H9 (cell line): ENCODE measurements around the gene TBC1D8. TPM values are rescaled to one million over a fixed set of nuclear protein-coding genes. Genes with fewer than 3 reads are reported as not detected.

ENCODE experiments used
- DNase-seq: peaks from one replicate; pipeline ENCODE4 v3.0.0-alpha.2; 2017
- H2AFZ ChIP-seq: one replicate; pipeline ENCODE4 v1.6.1; 2013; ENCODE audit warnings: mild to moderate bottlenecking, low read length, control low read depth, moderate library complexity
- H2AK5ac ChIP-seq: 2 replicates; pipeline ENCODE4 v1.6.1; 2013; ENCODE audit warnings: low read length, control low read depth, mixed read lengths; ENCODE audit not compliant: insufficient read length
- H2BK120ac ChIP-seq: one replicate; pipeline ENCODE4 v1.6.1; 2013; ENCODE audit warnings: low read depth, mild to moderate bottlenecking, low read length, control low read depth, inconsistent platforms; ENCODE audit not compliant: poor library complexity, severe bottlenecking
- H2BK12ac ChIP-seq: 2 replicates; pipeline ENCODE4 v1.6.1; 2013; ENCODE audit warnings: low read length, control low read depth, mixed read lengths, low read depth; ENCODE audit not compliant: insufficient read length
- H2BK15ac ChIP-seq: 2 replicates; pipeline ENCODE4 v1.6.1; 2013; ENCODE audit warnings: low read depth, low read length, control low read depth
- H2BK20ac ChIP-seq: one replicate; pipeline ENCODE4 v1.6.1; 2013; ENCODE audit warnings: low read depth, mild to moderate bottlenecking, low read length, control low read depth, inconsistent platforms; ENCODE audit not compliant: poor library complexity, severe bottlenecking
- H2BK5ac ChIP-seq: 2 replicates; pipeline ENCODE4 v1.6.1; 2013; ENCODE audit warnings: low read length, control low read depth, mixed read lengths; ENCODE audit not compliant: insufficient read length
- H3K14ac ChIP-seq: 2 replicates; pipeline ENCODE4 v1.6.1; 2013; ENCODE audit warnings: low read length, control low read depth; ENCODE audit not compliant: insufficient read depth
- H3K18ac ChIP-seq: 2 replicates; pipeline ENCODE4 v1.6.1; 2013; ENCODE audit warnings: low read depth, mild to moderate bottlenecking, mixed read lengths, low read length, control low read depth; ENCODE audit not compliant: insufficient read length
- H3K23ac ChIP-seq: 2 replicates; pipeline ENCODE4 v1.6.1; 2013; ENCODE audit warnings: low read length, control low read depth, mixed read lengths, low read depth; ENCODE audit not compliant: insufficient read length
- H3K23me2 ChIP-seq: 2 replicates; pipeline ENCODE4 v1.6.1; 2013; ENCODE audit warnings: low read depth, mild to moderate bottlenecking, mixed read lengths, low read length, control low read depth; ENCODE audit not compliant: insufficient read length, poor library complexity, severe bottlenecking
- H3K27ac ChIP-seq: 2 replicates; pipeline ENCODE4 v1.5.1; 2013; ENCODE audit warnings: low read length, control low read depth, mixed read lengths, low read depth; ENCODE audit not compliant: insufficient read length
- H3K27me3 ChIP-seq: 2 replicates; pipeline ENCODE4 v1.6.1; 2013; ENCODE audit warnings: low read length, control low read depth, inconsistent platforms; ENCODE audit not compliant: insufficient read depth
- H3K4ac ChIP-seq: 2 replicates; pipeline ENCODE4 v1.6.1; 2013; ENCODE audit warnings: low read depth, mild to moderate bottlenecking, control low read depth, inconsistent platforms, low read length, moderate library complexity
- H3K4me1 ChIP-seq: 2 replicates; pipeline ENCODE4 v1.6.1; 2013; ENCODE audit warnings: low read length, control low read depth, inconsistent platforms; ENCODE audit not compliant: insufficient read depth
- H3K4me2 ChIP-seq: 2 replicates; pipeline ENCODE4 v1.6.1; 2013; ENCODE audit warnings: low read length, control low read depth, mixed read lengths; ENCODE audit not compliant: insufficient read length, insufficient read depth
- H3K56ac ChIP-seq: 2 replicates; pipeline ENCODE4 v1.6.1; 2013; ENCODE audit warnings: low read depth, mild to moderate bottlenecking, mixed read lengths, low read length, control low read depth; ENCODE audit not compliant: insufficient read length
- H3K79me1 ChIP-seq: 2 replicates; pipeline ENCODE4 v1.6.1; 2013; ENCODE audit warnings: low read depth, mild to moderate bottlenecking, moderate library complexity, low read length, control low read depth, inconsistent platforms; ENCODE audit not compliant: insufficient read depth, poor library complexity, severe bottlenecking
- H3K79me2 ChIP-seq: 2 replicates; pipeline ENCODE4 v1.6.1; 2013; ENCODE audit warnings: low read length, control low read depth, inconsistent platforms; ENCODE audit not compliant: insufficient read depth
- H3K9ac ChIP-seq: 2 replicates; pipeline ENCODE4 v1.6.1; 2013; ENCODE audit warnings: low read length, control low read depth, mixed read lengths; ENCODE audit not compliant: insufficient read length; ENCODE audit errors: extremely low read depth
- H3K9me3 ChIP-seq: one replicate; pipeline ENCODE4 v1.6.1; 2013; ENCODE audit warnings: low read depth, low read length, inconsistent platforms; ENCODE audit not compliant: control insufficient read depth
- H3T11ph ChIP-seq: one replicate; pipeline ENCODE4 v1.6.1; 2013; ENCODE audit warnings: mild to moderate bottlenecking, low read length, control low read depth, inconsistent platforms
- H4K20me1 ChIP-seq: one replicate; pipeline ENCODE4 v1.6.1; 2013; ENCODE audit not compliant: control insufficient read depth, insufficient read length, insufficient read depth
- H4K5ac ChIP-seq: 2 replicates; pipeline ENCODE4 v1.6.1; 2013; ENCODE audit warnings: low read depth, mild to moderate bottlenecking, mixed read lengths, low read length, control low read depth; ENCODE audit not compliant: insufficient read length
- H4K8ac ChIP-seq: replicated peaks from 2 replicates; pipeline ENCODE4 v1.6.1; 2013; ENCODE audit warnings: low read length, control low read depth, mixed read lengths, low read depth; ENCODE audit not compliant: insufficient read length
- H4K91ac ChIP-seq: 2 replicates; pipeline ENCODE4 v1.6.1; 2013; ENCODE audit warnings: low read depth, mild to moderate bottlenecking, moderate library complexity, mixed read lengths, low read length, control low read depth; ENCODE audit not compliant: insufficient read length
- H3K27ac Mint-ChIP-seq, 3 experiments: 2 replicates in 2 of 3; 3 replicates in 1 of 3; pipeline ENCODE4 v1.8.0; 2020 to 2021; ENCODE audit warnings: mixed read lengths in 3 of 3, mild to moderate bottlenecking in 1 of 3, moderate library complexity in 1 of 3
- H3K27me3 Mint-ChIP-seq: 2 replicates; pipeline ENCODE4 v1.8.0; 2021; ENCODE audit warnings: low read depth, mild to moderate bottlenecking, moderate library complexity, mixed read lengths
- H3K36me3 Mint-ChIP-seq, 3 experiments: 2 replicates in 2 of 3; 3 replicates in 1 of 3; pipeline ENCODE4 v1.8.0; 2020 to 2021; ENCODE audit warnings: low read depth in 3 of 3, mixed read lengths in 3 of 3; ENCODE audit not compliant: insufficient read depth in 1 of 3
- H3K4me1 Mint-ChIP-seq, 2 experiments: 2 replicates each; pipeline ENCODE4 v1.8.0; 2020; ENCODE audit warnings: mixed read lengths in 2 of 2
- H3K4me3 Mint-ChIP-seq, 2 experiments: 2 replicates in 1 of 2; 3 replicates in 1 of 2; pipeline ENCODE4 v1.8.0; 2020 to 2021; ENCODE audit warnings: mild to moderate bottlenecking in 2 of 2, mixed read lengths in 2 of 2, moderate library complexity in 1 of 2
- H3K9me3 Mint-ChIP-seq, 2 experiments: 2 replicates in 1 of 2; 3 replicates in 1 of 2; pipeline ENCODE4 v1.8.0; 2020; ENCODE audit warnings: mild to moderate bottlenecking in 2 of 2, mixed read lengths in 2 of 2, moderate library complexity in 1 of 2
- CTCF ChIP-seq: fragments of 200-600 bp; sonication (generic); conservative IDR thresholded peaks from 3 replicates; pipeline ENCODE4 v1.8.0; 2021; ENCODE audit warnings: antibody characterized with exemption, mild to moderate bottlenecking
- WGBS: extraction: QIAGEN DNeasy Blood & Tissue Kit; methylation state at CpG from one replicate; pipeline ENCODE4 v1.1.7; 2013; ENCODE audit warnings: missing lambda C conversion rate, low lambda C conversion rate, mixed read lengths; ENCODE audit not compliant: insufficient read length; ENCODE audit errors: extremely low coverage; 5-methylcytosine and 5-hydroxymethylcytosine counted together
- total RNA-seq: library from RNA; stranded (reverse); gene quantifications from 2 replicates; pipeline ENCODE4 v1.2.1, GENCODE V29; 2021

The TBC1D8 gene
- total RNA-seq, 1 experiment from 2014 or later = 16.6 TPM

DNA sequence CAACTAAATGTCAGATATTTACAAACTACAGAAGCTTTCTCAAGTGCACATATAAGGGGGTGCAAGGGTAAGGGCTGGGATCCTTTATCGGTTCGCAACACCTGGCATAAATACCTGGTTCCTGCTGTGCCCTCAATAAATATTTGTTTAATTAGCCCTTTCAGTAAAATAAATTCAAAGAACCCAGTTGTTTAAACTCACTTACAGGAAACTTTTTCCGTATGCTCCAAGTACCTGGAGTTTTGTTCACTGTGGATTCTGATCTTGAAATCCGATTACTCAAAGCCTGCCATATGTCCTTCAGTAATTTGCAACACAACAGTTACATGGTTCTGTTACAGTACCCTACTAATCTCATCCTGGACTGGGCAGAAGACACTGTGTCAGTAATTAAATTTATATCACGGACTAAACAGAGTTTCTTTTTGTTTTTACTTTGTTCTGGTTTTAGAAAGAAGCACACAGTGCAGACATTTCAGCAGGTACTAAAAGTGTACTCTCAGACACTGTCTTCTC lies 36.9 kb downstream of the TBC1D8 start:
- Histone ChIP-seq H3K23me2 (no peaks in the 10 kb centered on the region), H3K27me3 (no peaks in the 10 kb centered on the region), H2BK20ac (no peak overlapping the region), H3K4me1 (peaks cover 34% of the 10 kb centered on the region; the same call in 1 of the 2 replicates), H3K9ac (no peak overlapping the region), H2BK15ac (no peak overlapping the region), H3K14ac (no peak overlapping the region), H3K27ac (peak overlapping the region; percentile 90), H3K79me2 (peaks cover 16% of the 10 kb centered on the region; the same call in 1 of the 2 replicates), H2AFZ (no peak overlapping the region), H4K20me1 (no peaks in the 10 kb centered on the region), H3K79me1 (no peaks in the 10 kb centered on the region), H4K5ac (no peak overlapping the region), H4K91ac (no peak overlapping the region), H3K18ac (no peak overlapping the region), H3K23ac (no peak overlapping the region), H2AK5ac (no peak overlapping the region), H4K8ac (no peak overlapping the region), H3T11ph (no peak overlapping the region), H3K56ac (no peak overlapping the region), H3K4ac (no peak overlapping the region), H2BK5ac (no peak overlapping the region), H2BK12ac (no peak overlapping the region), H3K9me3 (no peaks in the 10 kb centered on the region), H2BK120ac (no peak overlapping the region), H3K4me2 (peak overlapping the region; percentile 35)
- TF ChIP-seq CTCF = no peak
- H3K4me3 Mint-ChIP-seq = peak overlapping the region; percentile 34 to 35; a peak in 2 of 5 replicates
- DNase-seq = no peak
- H3K27ac Mint-ChIP-seq = peak overlapping the region; percentile 34 to 97 (median 95); a peak in 5 of 7 replicates
- H3K36me3 Mint-ChIP-seq = peaks cover 0 to 3% (median 0%) of the 10 kb centered on the region in 3 experiments; a peak in 2 of 7 replicates
- WGBS = no CpG with 5 or more reads among the region's 5 CpGs
- H3K9me3 Mint-ChIP-seq = no peaks in the 10 kb centered on the region
- H3K27me3 Mint-ChIP-seq = no peaks in the 10 kb centered on the region
- H3K4me1 Mint-ChIP-seq = peaks cover 39 to 59% of the 10 kb centered on the region in 2 experiments
